SK-N-SH (cell line): ENCODE data around the gene ASIC2.

Experiments
- CHD2 ChIP-seq: fragments of 150-350 bp; IDR thresholded peaks from 2 replicates; pipeline ENCODE4 v1.6.1; 2018; ENCODE audit warnings: low read length; ENCODE audit not compliant: partially characterized antibody
- EP300 ChIP-seq, 2 experiments: IDR thresholded peaks; 2 replicates each; pipeline versions ENCODE4 v1.4.0 to v1.6.1; 2012; ENCODE audit warnings: borderline replicate concordance in 1 of 2, low read depth in 1 of 2, low read length in 1 of 2
- EZH2phosphoT487 ChIP-seq: fragments of 200-600 bp; sonication (generic); IDR thresholded peaks from 2 replicates; pipeline ENCODE4 v1.6.1; 2017; ENCODE audit warnings: low read depth, mixed run types, mild to moderate bottlenecking, antibody characterized with exemption, moderate library complexity, borderline replicate concordance
- JUND ChIP-seq: IDR thresholded peaks from 2 replicates; pipeline ENCODE4 v1.4.0; 2012
- MEF2A ChIP-seq: IDR thresholded peaks from 2 replicates; pipeline ENCODE4 v1.4.0; 2012; ENCODE audit warnings: low read depth, borderline replicate concordance
- MXI1 ChIP-seq: IDR thresholded peaks from 2 replicates; pipeline ENCODE4 v1.6.1; 2012; ENCODE audit warnings: mild to moderate bottlenecking, low read depth, low read length, improper control_type of control experiment
- NRF1 ChIP-seq: IDR thresholded peaks from 2 replicates; pipeline ENCODE4 v1.6.1; 2012; ENCODE audit warnings: low read depth, mild to moderate bottlenecking, low read length
- POLR2AphosphoS5 ChIP-seq: IDR thresholded peaks from 2 replicates; pipeline ENCODE4 v1.6.1; 2012; ENCODE audit warnings: low read depth, low read length
- SMC3 ChIP-seq: IDR thresholded peaks from 2 replicates; pipeline ENCODE4 v1.6.1; 2012; ENCODE audit warnings: low read depth, low read length, improper control_type of control experiment
- TEAD4 ChIP-seq: IDR thresholded peaks from 2 replicates; pipeline ENCODE4 v1.4.0; 2012; ENCODE audit warnings: mild to moderate bottlenecking, borderline replicate concordance; ENCODE audit not compliant: insufficient read depth
- TF ChIP-seq, protein P1 (sequence below): IDR thresholded peaks from 2 replicates; pipeline ENCODE4 v1.6.1; 2012; ENCODE audit warnings: mild to moderate bottlenecking, low read depth, low read length, moderate library complexity
- TF ChIP-seq, protein P2 (sequence below): fragments of 150-350 bp; IDR thresholded peaks from 2 replicates; pipeline ENCODE4 v1.6.1; 2017; ENCODE audit warnings: antibody characterized with exemption, low read length, low read depth, borderline replicate concordance
- TF ChIP-seq, protein P3 (sequence below): fragments of 200-600 bp; sonication (generic); IDR thresholded peaks from 2 replicates; pipeline ENCODE4 v1.6.1; 2017; ENCODE audit warnings: antibody characterized with exemption, mild to moderate bottlenecking, moderate library complexity

DNA sequence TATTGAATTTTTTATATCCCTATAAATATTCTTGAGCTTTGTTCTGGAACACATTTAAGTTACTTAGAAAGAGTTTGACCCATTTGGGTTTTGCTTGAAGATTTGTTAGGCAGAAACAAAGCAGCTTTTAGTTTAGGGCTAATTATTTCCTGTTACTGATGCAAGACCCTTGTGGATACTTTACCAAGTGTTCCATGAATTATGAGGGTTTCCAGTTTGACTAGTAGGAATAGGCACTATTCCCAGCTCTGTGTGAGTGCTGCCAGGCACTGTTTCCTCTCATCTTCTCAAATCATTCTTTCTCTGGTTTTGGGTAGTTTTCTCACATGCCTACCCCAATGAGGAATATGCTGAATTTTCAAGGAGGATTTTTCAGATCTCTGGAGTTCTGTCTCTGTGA lies 221.4 kb downstream of the ASIC2 start:
- TF ChIP-seq, protein P1, sequence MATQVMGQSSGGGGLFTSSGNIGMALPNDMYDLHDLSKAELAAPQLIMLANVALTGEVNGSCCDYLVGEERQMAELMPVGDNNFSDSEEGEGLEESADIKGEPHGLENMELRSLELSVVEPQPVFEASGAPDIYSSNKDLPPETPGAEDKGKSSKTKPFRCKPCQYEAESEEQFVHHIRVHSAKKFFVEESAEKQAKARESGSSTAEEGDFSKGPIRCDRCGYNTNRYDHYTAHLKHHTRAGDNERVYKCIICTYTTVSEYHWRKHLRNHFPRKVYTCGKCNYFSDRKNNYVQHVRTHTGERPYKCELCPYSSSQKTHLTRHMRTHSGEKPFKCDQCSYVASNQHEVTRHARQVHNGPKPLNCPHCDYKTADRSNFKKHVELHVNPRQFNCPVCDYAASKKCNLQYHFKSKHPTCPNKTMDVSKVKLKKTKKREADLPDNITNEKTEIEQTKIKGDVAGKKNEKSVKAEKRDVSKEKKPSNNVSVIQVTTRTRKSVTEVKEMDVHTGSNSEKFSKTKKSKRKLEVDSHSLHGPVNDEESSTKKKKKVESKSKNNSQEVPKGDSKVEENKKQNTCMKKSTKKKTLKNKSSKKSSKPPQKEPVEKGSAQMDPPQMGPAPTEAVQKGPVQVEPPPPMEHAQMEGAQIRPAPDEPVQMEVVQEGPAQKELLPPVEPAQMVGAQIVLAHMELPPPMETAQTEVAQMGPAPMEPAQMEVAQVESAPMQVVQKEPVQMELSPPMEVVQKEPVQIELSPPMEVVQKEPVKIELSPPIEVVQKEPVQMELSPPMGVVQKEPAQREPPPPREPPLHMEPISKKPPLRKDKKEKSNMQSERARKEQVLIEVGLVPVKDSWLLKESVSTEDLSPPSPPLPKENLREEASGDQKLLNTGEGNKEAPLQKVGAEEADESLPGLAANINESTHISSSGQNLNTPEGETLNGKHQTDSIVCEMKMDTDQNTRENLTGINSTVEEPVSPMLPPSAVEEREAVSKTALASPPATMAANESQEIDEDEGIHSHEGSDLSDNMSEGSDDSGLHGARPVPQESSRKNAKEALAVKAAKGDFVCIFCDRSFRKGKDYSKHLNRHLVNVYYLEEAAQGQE: no peak
- no peak for TF ChIP-seq EP300 (IDR thresholded peaks at IDR 0.05; ENCODE audit: borderline replicate concordance in 1 of 2, low read depth in 1 of 2, low read length in 1 of 2)
- TF ChIP-seq, protein P2, sequence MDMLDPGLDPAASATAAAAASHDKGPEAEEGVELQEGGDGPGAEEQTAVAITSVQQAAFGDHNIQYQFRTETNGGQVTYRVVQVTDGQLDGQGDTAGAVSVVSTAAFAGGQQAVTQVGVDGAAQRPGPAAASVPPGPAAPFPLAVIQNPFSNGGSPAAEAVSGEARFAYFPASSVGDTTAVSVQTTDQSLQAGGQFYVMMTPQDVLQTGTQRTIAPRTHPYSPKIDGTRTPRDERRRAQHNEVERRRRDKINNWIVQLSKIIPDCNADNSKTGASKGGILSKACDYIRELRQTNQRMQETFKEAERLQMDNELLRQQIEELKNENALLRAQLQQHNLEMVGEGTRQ: no peak
- TF ChIP-seq, protein P3, sequence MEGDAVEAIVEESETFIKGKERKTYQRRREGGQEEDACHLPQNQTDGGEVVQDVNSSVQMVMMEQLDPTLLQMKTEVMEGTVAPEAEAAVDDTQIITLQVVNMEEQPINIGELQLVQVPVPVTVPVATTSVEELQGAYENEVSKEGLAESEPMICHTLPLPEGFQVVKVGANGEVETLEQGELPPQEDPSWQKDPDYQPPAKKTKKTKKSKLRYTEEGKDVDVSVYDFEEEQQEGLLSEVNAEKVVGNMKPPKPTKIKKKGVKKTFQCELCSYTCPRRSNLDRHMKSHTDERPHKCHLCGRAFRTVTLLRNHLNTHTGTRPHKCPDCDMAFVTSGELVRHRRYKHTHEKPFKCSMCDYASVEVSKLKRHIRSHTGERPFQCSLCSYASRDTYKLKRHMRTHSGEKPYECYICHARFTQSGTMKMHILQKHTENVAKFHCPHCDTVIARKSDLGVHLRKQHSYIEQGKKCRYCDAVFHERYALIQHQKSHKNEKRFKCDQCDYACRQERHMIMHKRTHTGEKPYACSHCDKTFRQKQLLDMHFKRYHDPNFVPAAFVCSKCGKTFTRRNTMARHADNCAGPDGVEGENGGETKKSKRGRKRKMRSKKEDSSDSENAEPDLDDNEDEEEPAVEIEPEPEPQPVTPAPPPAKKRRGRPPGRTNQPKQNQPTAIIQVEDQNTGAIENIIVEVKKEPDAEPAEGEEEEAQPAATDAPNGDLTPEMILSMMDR: no peak
- TF ChIP-seq MXI1: no peak
- no peak for TF ChIP-seq NRF1
- TF ChIP-seq SMC3: no peak
- no peak for TF ChIP-seq CHD2
- TF ChIP-seq MEF2A: no peak
- TF ChIP-seq TEAD4: no peak
- TF ChIP-seq JUND: no peak
- TF ChIP-seq POLR2AphosphoS5: no peak
- TF ChIP-seq EZH2phosphoT487: no peak
